GM12873 (cell line): ENCODE results near the gene STAC.

ENCODE experiments used
- TF ChIP-seq, protein P1 (sequence below): IDR thresholded peaks from 2 replicates; pipeline ENCODE4 v1.5.1; 2012; ENCODE audit warnings: low read depth, mild to moderate bottlenecking, moderate library complexity, low read length, control low read depth; ENCODE audit not compliant: insufficient read depth; ENCODE audit errors: missing control alignments

The STAC gene

DNA sequence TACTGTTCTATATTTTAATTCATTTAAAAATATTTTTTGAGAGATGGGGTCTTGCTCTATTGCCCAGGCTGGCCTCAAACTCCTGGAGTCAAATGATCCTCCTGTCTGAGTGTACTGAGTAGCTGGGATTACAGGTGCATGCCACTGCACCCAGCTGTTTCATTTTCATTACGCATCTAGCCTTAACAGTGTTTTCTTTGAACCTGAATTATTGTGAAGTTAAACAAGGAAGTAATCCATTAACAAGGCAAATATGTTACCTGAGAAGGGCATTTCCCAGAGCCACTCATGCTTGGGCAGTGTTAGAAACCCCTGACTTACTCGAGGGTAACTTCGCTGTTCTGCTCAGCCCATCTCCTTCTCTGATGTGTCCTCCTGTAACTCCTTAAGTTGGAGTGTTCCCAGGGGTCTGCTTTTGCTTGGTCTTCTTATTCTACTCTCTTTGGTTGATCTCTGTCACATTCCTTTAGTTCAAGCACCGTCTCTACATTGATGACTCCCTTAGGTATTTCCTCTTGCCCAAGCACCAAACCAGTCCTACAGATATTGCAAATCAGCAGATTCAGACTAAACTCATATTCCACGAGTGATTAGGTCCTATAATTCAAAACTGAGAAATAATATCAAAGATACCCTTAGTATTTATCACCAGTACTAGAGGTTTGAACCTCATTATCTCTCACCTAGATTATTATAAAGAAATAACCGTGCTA lies 107.9 kb downstream of the STAC start:
- TF ChIP-seq, protein P1, sequence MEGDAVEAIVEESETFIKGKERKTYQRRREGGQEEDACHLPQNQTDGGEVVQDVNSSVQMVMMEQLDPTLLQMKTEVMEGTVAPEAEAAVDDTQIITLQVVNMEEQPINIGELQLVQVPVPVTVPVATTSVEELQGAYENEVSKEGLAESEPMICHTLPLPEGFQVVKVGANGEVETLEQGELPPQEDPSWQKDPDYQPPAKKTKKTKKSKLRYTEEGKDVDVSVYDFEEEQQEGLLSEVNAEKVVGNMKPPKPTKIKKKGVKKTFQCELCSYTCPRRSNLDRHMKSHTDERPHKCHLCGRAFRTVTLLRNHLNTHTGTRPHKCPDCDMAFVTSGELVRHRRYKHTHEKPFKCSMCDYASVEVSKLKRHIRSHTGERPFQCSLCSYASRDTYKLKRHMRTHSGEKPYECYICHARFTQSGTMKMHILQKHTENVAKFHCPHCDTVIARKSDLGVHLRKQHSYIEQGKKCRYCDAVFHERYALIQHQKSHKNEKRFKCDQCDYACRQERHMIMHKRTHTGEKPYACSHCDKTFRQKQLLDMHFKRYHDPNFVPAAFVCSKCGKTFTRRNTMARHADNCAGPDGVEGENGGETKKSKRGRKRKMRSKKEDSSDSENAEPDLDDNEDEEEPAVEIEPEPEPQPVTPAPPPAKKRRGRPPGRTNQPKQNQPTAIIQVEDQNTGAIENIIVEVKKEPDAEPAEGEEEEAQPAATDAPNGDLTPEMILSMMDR = no peak

DNA sequence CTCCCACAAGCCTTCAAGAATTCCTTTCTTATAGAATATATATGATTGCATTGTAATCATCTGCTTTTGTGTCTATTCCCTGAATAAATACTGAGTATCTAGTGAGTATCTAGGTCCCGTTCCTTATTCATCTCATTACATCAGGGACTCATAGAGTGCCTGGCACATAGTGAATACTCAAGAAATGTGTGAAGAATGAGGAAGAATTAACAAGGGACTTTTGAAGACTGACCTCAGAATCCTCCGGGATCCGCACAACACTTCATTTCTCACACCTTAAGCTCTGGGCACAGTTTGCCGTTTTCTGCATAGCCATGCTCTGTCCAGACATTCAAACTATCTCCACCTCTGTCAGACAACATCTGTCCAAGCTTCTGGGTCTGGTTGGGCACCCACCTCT lies 108.8 kb downstream of the STAC start:
- TF ChIP-seq, protein P1 = no peak

DNA sequence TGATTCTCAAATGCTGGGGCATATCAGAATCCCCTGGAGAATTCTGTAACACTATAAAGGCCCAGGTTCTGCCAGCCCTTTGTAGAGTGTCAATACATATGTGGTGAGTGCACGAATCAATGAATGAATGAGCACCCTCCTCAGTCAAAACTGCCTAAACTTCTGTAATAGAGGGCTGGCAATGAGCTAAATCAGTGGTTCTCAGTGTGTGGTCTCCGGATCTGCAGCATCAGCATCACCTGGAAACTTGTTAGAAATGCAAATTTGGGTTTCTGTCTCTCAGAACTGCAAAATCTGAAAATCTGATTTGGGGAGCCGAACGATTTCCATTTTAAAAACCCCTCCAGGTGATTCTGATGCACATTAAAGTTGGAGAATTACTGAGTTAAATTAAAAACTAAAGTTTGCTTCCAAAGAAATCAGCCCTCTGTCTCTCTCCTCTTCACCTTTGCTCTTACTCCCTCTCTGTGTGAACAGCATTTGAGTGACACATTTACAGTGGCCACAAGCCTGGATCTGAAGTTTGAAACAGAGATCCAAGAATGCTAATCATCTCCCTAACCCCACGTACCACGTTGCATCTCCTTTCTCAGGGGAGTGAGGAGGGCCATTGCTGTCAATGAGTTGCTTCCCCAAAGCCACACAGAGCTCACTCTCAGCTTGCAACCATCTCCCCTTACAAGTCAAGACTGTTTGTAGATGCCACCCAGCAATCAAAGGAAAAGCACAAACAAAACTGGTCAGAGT lies 109.5 kb downstream of the STAC start:
- TF ChIP-seq, protein P1 = no peak

DNA sequence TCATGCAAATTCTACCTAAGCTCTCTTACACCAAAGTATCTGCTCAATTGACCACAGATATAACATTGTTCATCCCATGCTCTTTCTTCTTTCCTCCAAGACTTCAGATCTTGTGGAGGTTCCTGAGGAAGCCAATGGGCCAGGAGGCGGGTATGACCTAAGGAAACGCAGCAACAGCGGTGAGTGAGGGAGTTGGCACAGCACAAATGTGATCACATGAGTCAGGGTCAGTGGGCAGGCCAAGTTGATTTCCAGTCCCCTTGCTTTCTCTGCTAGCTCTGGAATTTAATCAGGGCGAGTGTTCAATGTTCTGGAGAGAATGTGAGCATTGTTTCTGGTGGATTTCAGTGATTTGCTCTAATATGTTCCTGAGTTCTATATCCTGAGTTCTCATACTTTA lies 112.7 kb downstream of the STAC start:
- TF ChIP-seq, protein P1 = no peak

DNA sequence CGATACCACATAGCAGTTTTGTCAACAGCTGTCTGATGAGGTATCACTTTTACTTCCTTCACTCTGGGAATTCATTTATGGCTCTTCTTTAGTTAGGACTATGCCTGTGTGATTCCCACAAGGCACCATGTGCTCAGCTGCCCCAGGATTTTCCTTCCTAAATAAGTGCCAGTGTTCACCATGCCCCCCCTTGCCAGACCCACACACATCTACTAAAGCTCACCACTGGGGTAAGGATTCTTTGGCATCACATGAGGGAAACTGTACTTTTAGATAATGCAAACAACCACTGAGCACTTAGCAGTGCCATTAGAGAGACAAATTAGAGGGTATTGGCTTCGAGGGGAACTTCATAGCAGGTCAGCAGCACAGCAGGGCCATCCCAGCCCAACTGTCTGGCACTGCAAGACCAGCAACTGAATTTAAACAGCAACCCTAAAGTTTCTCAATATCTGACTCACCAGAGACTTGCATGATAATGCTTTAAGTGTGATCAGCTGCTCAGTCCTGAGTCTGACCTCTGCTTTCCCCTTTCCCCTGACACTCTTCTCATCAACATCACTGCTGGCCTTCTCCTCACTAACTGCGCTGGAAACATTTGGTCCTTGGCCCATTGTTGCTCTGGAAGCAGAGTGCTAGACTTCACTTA lies 114.3 kb downstream of the STAC start:
- TF ChIP-seq, protein P1 = no peak

DNA sequence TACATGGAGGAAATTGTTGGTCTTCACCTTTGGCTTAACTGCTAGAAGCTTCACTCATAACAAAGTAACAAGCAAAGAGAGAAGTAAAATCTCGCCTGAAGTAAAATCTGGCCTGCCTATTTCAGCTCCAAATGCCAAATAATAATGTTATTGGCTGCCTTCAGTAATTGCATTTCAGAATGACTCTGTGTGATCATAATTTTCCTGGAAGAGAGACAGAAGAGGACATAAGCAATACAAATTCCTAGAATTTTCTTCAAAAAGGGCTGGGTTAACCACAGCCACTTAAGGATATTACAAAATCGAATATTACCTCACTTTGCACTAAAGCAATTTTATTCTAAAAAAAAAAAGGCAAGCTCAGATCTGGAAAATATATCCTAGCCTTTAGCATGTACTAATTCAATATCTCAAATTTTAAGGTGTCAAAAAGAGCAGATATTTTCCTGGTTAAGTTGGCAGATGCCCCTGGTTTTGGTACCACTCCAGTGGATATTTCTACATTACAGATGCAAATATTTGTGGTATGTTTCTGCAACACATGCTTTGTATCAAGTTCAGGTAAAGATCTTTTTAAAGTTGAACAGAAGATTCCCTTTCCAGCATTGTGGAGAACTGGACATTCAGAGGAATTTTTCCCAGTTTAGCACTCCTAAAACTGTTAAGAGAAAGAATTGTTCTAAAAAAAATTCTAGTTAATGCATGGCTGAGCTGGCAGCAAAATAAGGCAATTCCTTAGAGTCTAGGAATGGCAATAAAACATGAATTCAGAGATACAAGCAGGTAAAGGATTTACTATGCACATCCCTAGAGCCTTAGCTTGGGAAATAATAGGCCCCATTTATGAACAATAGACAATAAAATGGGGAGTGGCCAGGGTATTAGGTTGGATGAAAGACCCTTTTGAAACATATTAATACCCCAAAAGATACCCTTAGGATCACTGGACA lies 116.7 kb downstream of the STAC start:
- TF ChIP-seq, protein P1 = no peak

DNA sequence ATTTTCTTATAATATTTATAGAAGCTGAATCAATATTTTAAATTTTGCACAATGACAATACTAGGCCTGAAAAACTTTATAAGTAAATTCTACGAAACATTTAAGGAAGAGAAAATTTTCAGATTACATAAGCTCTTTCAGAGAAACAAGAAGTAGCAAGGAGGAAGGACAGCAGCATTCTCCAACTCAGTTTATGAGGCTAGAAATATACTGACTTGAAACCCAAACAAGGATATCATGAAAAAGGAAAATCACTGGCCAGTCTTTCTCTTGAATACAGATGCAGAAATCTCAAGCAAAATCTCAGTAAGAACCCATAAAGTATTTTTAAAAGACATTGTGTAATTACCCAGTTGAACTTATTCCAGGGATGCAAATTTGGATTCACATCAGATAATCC lies 121.3 kb downstream of the STAC start:
- TF ChIP-seq, protein P1 = no peak
